A549 (cell line): ENCODE results near the gene KLHL3. TPM values are rescaled to one million over a fixed set of nuclear protein-coding genes. Genes with fewer than 3 reads are reported as not detected.
A peak's percentile ranks its signal among the peaks of the same experiment; 100 is the strongest.

Source experiments
- ATAC-seq, 2 experiments: fragments of 200-7000 bp in 1 of 2; fragments of >200 bp in 1 of 2; cut with Nextera tagmentation in 1 of 2; cut with Tn5 transposase in 1 of 2; 3 replicates each; pipeline versions ENCODE4 v1.8.0 to v1.9.1; 2018 to 2020; ENCODE audit warnings: mild to moderate bottlenecking in 1 of 2, moderate library complexity in 1 of 2
- CTCF ChIA-PET: fragments of 300-600 bp; sonication (Branson Sonifier 250); formaldehyde crosslinking; extraction: SDS; loops from one replicate; lab custom pipeline; 2021; ENCODE audit warnings: antibody characterized with exemption, inconsistent platforms; lab: Yijun Ruan, JAX
- POLR2A ChIA-PET: fragments of 350-600 bp; formaldehyde crosslinking; extraction: SDS; loops from one replicate; lab custom pipeline; 2021; ENCODE audit warnings: antibody characterized with exemption, inconsistent platforms; lab: Yijun Ruan, JAX
- DNase-seq, 2 experiments: peaks; one replicate each; pipeline versions ENCODE4 v3.0.0 to v3.0.0-alpha.2; 2011 to 2016; ENCODE audit warnings: low read depth in 1 of 2, low spot score in 1 of 2
- FAIRE-seq: peaks from 2 replicates; lab custom pipeline; 2011; peaks lifted over from hg19 to GRCh38; lab: Jason Lieb, UNC
- H3K27ac ChIP-seq, 2 experiments: fragments of >200 bp; sonication (Bioruptor Twin); formaldehyde crosslinking; 3 replicates each; pipeline ENCODE4 v1.5.1; 2016 to 2017
- H3K4me1 ChIP-seq: fragments of >200 bp; sonication (Bioruptor Twin); formaldehyde crosslinking; 3 replicates; pipeline ENCODE4 v1.6.1; 2016
- H3K4me2 ChIP-seq: fragments of >200 bp; sonication (Bioruptor Twin); formaldehyde crosslinking; 3 replicates; pipeline ENCODE4 v1.6.1; 2016
- H3K4me3 ChIP-seq: fragments of >200 bp; sonication (Bioruptor Twin); formaldehyde crosslinking; 3 replicates; pipeline ENCODE4 v1.5.1; 2016
- H3K9me3 ChIP-seq: fragments of >200 bp; sonication (Bioruptor Twin); formaldehyde crosslinking; 3 replicates; pipeline ENCODE4 v1.6.1; 2016
- BCL3 ChIP-seq: fragments of >200 bp; sonication (Bioruptor Twin); formaldehyde crosslinking; IDR thresholded peaks from 3 replicates; pipeline ENCODE4 v1.6.1; 2016
- CHD4 ChIP-seq: fragments of 200-600 bp; sonication (generic); IDR thresholded peaks from 2 replicates; pipeline ENCODE4 v1.6.1; 2016; ENCODE audit warnings: antibody characterized with exemption, mild to moderate bottlenecking, borderline replicate concordance
- E2F6 ChIP-seq: IDR thresholded peaks from 2 replicates; pipeline ENCODE4 v1.6.1; 2012; ENCODE audit warnings: low read depth, borderline replicate concordance
- EHF ChIP-seq: fragments of 250-450 bp; sonication (Bioruptor Pico); IDR thresholded peaks from 2 replicates; pipeline ENCODE4 v1.5.0; 2020; ENCODE audit warnings: mild to moderate bottlenecking
- EHMT2 ChIP-seq: fragments of 200-600 bp; sonication (generic); IDR thresholded peaks from 2 replicates; pipeline ENCODE4 v1.6.1; 2016; ENCODE audit warnings: antibody characterized with exemption, low read depth, mild to moderate bottlenecking, moderate library complexity
- EP300 ChIP-seq, 2 experiments: fragments of >200 bp; sonication (Bioruptor Twin); formaldehyde crosslinking; IDR thresholded peaks; 2 replicates in 1 of 2; 3 replicates in 1 of 2; pipeline ENCODE4 v1.6.1; 2016 to 2017
- FOSL2 ChIP-seq, 2 experiments: fragments of 450-650 bp in 1 of 2; fragments of >200 bp in 1 of 2; sonication (Bioruptor Twin) in 1 of 2; formaldehyde crosslinking; IDR thresholded peaks; 2 replicates each; pipeline versions ENCODE4 v1.5.0 to v1.6.1; 2016 to 2020; ENCODE audit warnings: mild to moderate bottlenecking in 1 of 2, moderate library complexity in 1 of 2
- FOXS1 ChIP-seq: fragments of 250-450 bp; sonication (Bioruptor Pico); IDR thresholded peaks from 2 replicates; pipeline ENCODE4 v1.5.0; 2020; ENCODE audit warnings: mild to moderate bottlenecking, moderate library complexity
- HDAC2 ChIP-seq: fragments of 200-600 bp; sonication (generic); IDR thresholded peaks from 2 replicates; pipeline ENCODE4 v1.6.1; 2016
- HEYL ChIP-seq: fragments of 250-450 bp; sonication (Bioruptor Pico); IDR thresholded peaks from 2 replicates; pipeline ENCODE4 v1.8.0; 2021; ENCODE audit warnings: mild to moderate bottlenecking, moderate library complexity
- HOXA7 ChIP-seq: fragments of 250-450 bp; sonication (Bioruptor Pico); IDR thresholded peaks from 2 replicates; pipeline ENCODE4 v1.5.0; 2020; ENCODE audit warnings: mild to moderate bottlenecking, moderate library complexity
- JUNB ChIP-seq: fragments of >200 bp; sonication (Bioruptor Twin); formaldehyde crosslinking; IDR thresholded peaks from 2 replicates; pipeline ENCODE4 v1.6.1; 2016
- MAFK ChIP-seq: fragments of 450-650 bp; IDR thresholded peaks from 2 replicates; pipeline ENCODE4 v1.6.1; 2014; ENCODE audit not compliant: partially characterized antibody
- MYC ChIP-seq: IDR thresholded peaks from 2 replicates; pipeline ENCODE4 v1.6.1; 2012; ENCODE audit warnings: mild to moderate bottlenecking, inconsistent platforms, low read length, improper control_type of control experiment, borderline replicate concordance
- NPAS2 ChIP-seq: fragments of 250-450 bp; sonication (Bioruptor Pico); IDR thresholded peaks from 2 replicates; pipeline ENCODE4 v1.8.0; 2022; ENCODE audit warnings: mild to moderate bottlenecking, moderate library complexity, borderline replicate concordance
- NR3C1 ChIP-seq: fragments of >200 bp; sonication (Bioruptor Twin); formaldehyde crosslinking; IDR thresholded peaks from 3 replicates; pipeline ENCODE4 v1.6.1; 2017
- PBX3 ChIP-seq: IDR thresholded peaks from 2 replicates; pipeline ENCODE4 v1.6.1; 2012
- POLR2AphosphoS2 ChIP-seq: conservative IDR thresholded peaks from 2 replicates; pipeline ENCODE4 v1.6.1; 2012; ENCODE audit warnings: low read length, improper control_type of control experiment, inconsistent platforms
- RAD21 ChIP-seq, 2 experiments: fragments of >200 bp in 1 of 2; sonication (Bioruptor Twin) in 1 of 2; formaldehyde crosslinking in 1 of 2; IDR thresholded peaks in 1 of 2; conservative IDR thresholded peaks in 1 of 2; 2 replicates in 1 of 2; 3 replicates in 1 of 2; pipeline ENCODE4 v1.6.1; 2012 to 2018; ENCODE audit warnings: inconsistent platforms in 1 of 2
- RCOR1 ChIP-seq: fragments of 150-350 bp; IDR thresholded peaks from 2 replicates; pipeline ENCODE4 v1.6.1; 2014; ENCODE audit warnings: antibody characterized with exemption, low read length, low read depth
- RFX5 ChIP-seq: fragments of 450-650 bp; IDR thresholded peaks from 2 replicates; pipeline ENCODE4 v1.7.1; 2014; ENCODE audit warnings: antibody characterized with exemption, mild to moderate bottlenecking, moderate library complexity
- SREBF2 ChIP-seq: fragments of 450-650 bp; IDR thresholded peaks from 2 replicates; pipeline ENCODE4 v1.6.1; 2014; ENCODE audit warnings: mild to moderate bottlenecking, moderate library complexity
- TP53 ChIP-seq: fragments of 250-450 bp; sonication (Bioruptor Pico); IDR thresholded peaks from 2 replicates; pipeline ENCODE4 v1.5.0; 2021; ENCODE audit warnings: mild to moderate bottlenecking, moderate library complexity
- ZC3H11A ChIP-seq: fragments of 450-650 bp; IDR thresholded peaks from 2 replicates; pipeline ENCODE4 v1.6.1; 2014; ENCODE audit warnings: antibody characterized with exemption, mild to moderate bottlenecking
- ZFP36 ChIP-seq: fragments of 450-650 bp; IDR thresholded peaks from 2 replicates; pipeline ENCODE4 v1.6.1; 2014; ENCODE audit warnings: borderline replicate concordance; ENCODE audit not compliant: partially characterized antibody
- ZSCAN20 ChIP-seq: fragments of 250-450 bp; sonication (Bioruptor Pico); IDR thresholded peaks from 2 replicates; pipeline ENCODE4 v1.8.0; 2022; ENCODE audit warnings: mild to moderate bottlenecking, moderate library complexity
- WGBS: methylation state at CpG from one replicate; pipeline ENCODE4 v1.1.6; 2017; ENCODE audit errors: missing lambda C conversion rate; 5-methylcytosine and 5-hydroxymethylcytosine counted together
- polyA plus RNA-seq, 4 experiments: library from polyadenylated mRNA; depleted of rRNA in 3 of 4; stranded (reverse); fragments of >200 nt; fragmentation: RNase III in 1 of 4; extraction: RNeasy Plus Mini Kit Qiagen cat#74134 plus additional on column Dnase treatment in 1 of 4; gene quantifications; 2 replicates in 3 of 4; 3 replicates in 1 of 4; pipeline ENCODE4 v1.2.3, GENCODE V29; 2011 to 2017
- TF ChIP-seq, protein P1 (sequence below): IDR thresholded peaks from 2 replicates; pipeline ENCODE4 v1.6.1; 2012
- TF ChIP-seq, protein P2 (sequence below): fragments of >200 bp; sonication (Bioruptor Twin); formaldehyde crosslinking; IDR thresholded peaks from 3 replicates; pipeline ENCODE4 v1.5.1; 2016
- TF ChIP-seq, protein P3 (sequence below): fragments of 250-450 bp; sonication (Bioruptor Pico); IDR thresholded peaks from 2 replicates; pipeline ENCODE4 v1.5.0; 2020; ENCODE audit warnings: low read depth, mild to moderate bottlenecking, moderate library complexity

KLHL3 gene
- polyA plus RNA-seq, 2 of the 4 experiments (the other 2 are of a cell fraction) = 0.35 to 1.1 TPM

DNA sequence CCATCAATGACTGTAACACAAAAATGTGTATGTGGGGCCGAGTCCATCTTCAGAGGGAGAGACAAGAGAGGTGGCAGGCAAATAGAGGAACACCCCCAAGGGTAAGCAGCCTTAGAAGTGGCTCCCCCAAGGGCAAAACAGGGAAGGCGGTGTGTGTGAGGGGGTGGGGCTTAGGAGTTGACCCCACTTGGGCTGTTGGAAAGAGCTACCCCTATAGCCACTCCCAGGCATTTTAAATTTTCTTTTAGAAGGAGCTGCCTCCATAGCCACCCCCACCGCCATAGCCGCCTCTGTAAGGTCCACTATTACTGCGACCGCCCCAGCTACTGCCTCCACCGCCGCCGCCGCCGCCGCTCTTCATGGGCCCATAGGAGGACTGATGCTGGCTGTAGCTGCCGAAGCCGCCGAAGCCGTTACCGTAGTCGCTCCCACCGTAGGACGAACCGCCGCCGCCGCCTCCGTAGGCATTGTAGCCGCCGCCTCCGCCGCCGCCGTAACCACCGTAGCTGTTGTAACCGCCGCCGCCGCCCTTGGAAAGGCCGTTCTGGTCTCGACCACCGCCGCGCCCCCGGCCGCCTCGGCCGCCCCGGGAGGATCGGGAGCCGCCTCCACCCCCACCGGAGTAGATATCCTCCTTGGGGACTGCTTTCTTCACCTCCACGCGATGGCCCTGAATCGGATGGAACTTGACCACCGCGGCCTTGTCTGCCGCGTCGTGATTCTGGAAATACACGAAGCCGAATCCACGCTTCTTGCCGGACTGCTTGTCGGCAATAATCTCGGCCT lies 17.2 kb upstream of the KLHL3 start:
- peak in 1 of 2 experiments; percentile 45 for DNase-seq
- POLR2A ChIA-PET = interaction anchor here (0.6 to 1.2 kb wide), 6 partner anchors 8 to 425 kb away, joined by 3 to 5 read pairs (median 4); partner anchors contain the start of gene BRD8
- no peak for FAIRE-seq
- Histone ChIP-seq H3K4me2 (peak overlapping the region; percentile 89), H3K27ac (peak overlapping the region; percentile 92 to 97), H3K4me3 (peak overlapping the region; percentile 78), H3K9me3 (no peaks in the 10 kb centered on the region), H3K4me1 (peaks cover 25% of the 10 kb centered on the region)
- WGBS = 2% methylated on average over 40 of the region's 63 CpGs
- ATAC-seq = peak in 1 of 2 experiments; percentile 13; a peak in 3 of 6 replicates
- CTCF ChIA-PET = interaction anchor here (0.7 to 2.1 kb wide), 11 partner anchors 11 to 380 kb away, joined by 3 to 17 read pairs (median 4); no protein-coding TSS in a partner anchor
- TF ChIP-seq TP53 (CRISPR knock-in tag) (0 out of 2 replicates have a peak, but pooled peaks have one; percentile 38), RAD21 (conservative IDR thresholded peaks at IDR 0.05 in 1 of 2, IDR thresholded peaks at IDR 0.05 in 1 of 2) (no peak)

- WGBS = 4% methylated on average over 7 of the region's 7 CpGs
- Histone ChIP-seq H3K4me2 (peak overlapping the region; percentile 89), H3K4me3 (peak overlapping the region; percentile 78), H3K4me1 (peaks cover 24% of the 10 kb centered on the region), H3K9me3 (no peaks in the 10 kb centered on the region), H3K27ac (peak overlapping the region; percentile 92 to 97)
- FAIRE-seq (peak; percentile 46), ATAC-seq (no peak), DNase-seq (peak; percentile 48 to 78)
- ChIA-PET POLR2A (interaction anchor here (0.7 to 1.2 kb wide), 3 partner anchors 9 to 91 kb away, joined by 3 read pairs; no protein-coding TSS in a partner anchor), CTCF (interaction anchor here (0.6 to 2.0 kb wide), 16 partner anchors 8 to 1992 kb away, joined by 3 to 8 read pairs (median 4); no protein-coding TSS in a partner anchor)
- TF ChIP-seq, protein P1, sequence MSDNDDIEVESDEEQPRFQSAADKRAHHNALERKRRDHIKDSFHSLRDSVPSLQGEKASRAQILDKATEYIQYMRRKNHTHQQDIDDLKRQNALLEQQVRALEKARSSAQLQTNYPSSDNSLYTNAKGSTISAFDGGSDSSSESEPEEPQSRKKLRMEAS = peak; percentile 47; the same call in 1 of the 2 replicates
- TF ChIP-seq E2F6 (no peak), RCOR1 (no peak), ZFP36 (no peak), HOXA7 (CRISPR knock-in tag) (0 out of 2 replicates have a peak, but pooled peaks have one; percentile 34), HEYL (CRISPR knock-in tag) (no peak), EP300 (IDR thresholded peaks at IDR 0.05) (no peak), EHF (CRISPR knock-in tag) (no peak), CHD4 (no peak), TP53 (CRISPR knock-in tag) (no peak), SREBF2 (no peak), POLR2AphosphoS2 (no peak), NR3C1 (no peak), ZC3H11A (no peak), MAFK (no peak), PBX3 (no peak), ZSCAN20 (CRISPR knock-in tag) (no peak), RFX5 (no peak), HDAC2 (no peak), JUNB (no peak), FOXS1 (CRISPR knock-in tag) (no peak), MYC (no peak), BCL3 (no peak), FOSL2 (IDR thresholded peaks at IDR 0.05) (no peak), FOSL2 (CRISPR knock-in tag; IDR thresholded peaks at IDR 0.05) (no peak), NPAS2 (CRISPR knock-in tag) (no peak), EHMT2 (no peak), RAD21 (conservative IDR thresholded peaks at IDR 0.05 in 1 of 2, IDR thresholded peaks at IDR 0.05 in 1 of 2) (peak; percentile 40 to 56; a peak in 4 of 5 replicates)
- TF ChIP-seq, protein P2, sequence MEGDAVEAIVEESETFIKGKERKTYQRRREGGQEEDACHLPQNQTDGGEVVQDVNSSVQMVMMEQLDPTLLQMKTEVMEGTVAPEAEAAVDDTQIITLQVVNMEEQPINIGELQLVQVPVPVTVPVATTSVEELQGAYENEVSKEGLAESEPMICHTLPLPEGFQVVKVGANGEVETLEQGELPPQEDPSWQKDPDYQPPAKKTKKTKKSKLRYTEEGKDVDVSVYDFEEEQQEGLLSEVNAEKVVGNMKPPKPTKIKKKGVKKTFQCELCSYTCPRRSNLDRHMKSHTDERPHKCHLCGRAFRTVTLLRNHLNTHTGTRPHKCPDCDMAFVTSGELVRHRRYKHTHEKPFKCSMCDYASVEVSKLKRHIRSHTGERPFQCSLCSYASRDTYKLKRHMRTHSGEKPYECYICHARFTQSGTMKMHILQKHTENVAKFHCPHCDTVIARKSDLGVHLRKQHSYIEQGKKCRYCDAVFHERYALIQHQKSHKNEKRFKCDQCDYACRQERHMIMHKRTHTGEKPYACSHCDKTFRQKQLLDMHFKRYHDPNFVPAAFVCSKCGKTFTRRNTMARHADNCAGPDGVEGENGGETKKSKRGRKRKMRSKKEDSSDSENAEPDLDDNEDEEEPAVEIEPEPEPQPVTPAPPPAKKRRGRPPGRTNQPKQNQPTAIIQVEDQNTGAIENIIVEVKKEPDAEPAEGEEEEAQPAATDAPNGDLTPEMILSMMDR = peak; percentile 83
- TF ChIP-seq, protein P3, sequence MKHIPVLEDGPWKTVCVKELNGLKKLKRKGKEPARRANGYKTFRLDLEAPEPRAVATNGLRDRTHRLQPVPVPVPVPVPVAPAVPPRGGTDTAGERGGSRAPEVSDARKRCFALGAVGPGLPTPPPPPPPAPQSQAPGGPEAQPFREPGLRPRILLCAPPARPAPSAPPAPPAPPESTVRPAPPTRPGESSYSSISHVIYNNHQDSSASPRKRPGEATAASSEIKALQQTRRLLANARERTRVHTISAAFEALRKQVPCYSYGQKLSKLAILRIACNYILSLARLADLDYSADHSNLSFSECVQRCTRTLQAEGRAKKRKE (CRISPR knock-in tag) = no peak
Measured at GRCh38 chr5:137751869-137752491, 16.1 kb upstream of the KLHL3 start.
